HG02840 (cell line): Measurements from ENCODE around the gene SYT13.

ENCODE experiments used
- ATAC-seq: cut with Tn5 transposase; IDR thresholded peaks from one replicate; pipeline ENCODE4 v1.9.1; 2021; ENCODE audit warnings: mild to moderate bottlenecking, moderate library complexity, moderate number of reproducible peaks; ENCODE audit not compliant: unreplicated experiment, low FRiP score

SYT13 gene

DNA sequence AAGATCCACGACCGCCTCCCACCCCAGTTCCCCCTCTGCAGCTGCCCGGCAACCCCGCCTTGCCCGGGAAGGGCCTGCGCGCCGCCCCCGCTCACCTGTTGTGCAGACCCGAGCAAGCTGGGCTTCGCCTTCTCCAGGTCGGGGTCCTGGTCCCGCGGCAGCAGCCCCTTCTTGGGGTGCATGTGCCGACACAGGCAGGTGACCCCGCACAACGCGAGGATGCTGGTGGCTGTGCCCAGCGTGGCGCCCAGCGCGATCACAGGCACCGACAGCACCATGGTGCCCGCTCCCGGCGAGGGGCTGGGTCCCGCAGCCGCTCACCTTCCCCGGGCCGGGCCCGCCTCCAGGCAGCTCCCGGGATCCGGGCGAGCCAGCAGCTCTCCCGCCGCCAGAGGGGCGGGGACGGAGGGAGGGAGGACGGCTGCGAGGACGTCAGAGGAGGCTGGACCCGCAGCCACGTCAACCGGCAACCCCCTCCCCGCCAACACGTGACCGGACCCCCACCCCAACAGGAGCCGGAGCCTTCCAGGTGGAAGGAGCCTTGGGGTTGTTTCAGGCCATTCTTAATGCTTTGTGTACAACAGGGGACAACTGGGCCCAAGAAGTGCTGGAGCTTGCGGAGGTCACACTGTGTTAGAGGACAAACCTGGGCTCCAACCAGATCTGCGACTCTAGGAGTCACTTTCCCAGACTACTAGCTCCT is at the start of gene SYT13:
Gene SYT13, minus strand, starts transcription at position 412 of the 703 bp plus-strand sequence. Its CDS starts 134 bp downstream, at position 278.
- ATAC-seq, result no peak

DNA sequence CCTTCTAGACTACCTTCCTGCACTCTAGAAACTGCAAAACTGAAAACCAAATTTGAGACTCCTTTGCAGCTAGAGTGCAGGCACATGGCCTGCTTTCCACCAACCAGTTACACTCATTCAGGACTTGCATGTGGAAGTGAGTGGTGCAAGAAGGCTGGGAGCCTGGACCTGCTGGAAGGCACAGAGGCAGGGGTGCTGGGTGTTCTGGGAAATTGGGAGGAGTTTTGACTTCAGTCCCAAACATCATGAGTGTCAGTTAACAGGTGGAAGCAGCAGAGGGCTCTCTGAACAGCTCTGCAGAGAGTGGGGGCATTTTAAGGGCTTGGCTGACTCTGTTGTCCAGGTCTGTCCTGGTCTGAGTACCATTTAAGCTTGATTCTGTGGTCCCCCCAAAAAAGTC is 49.3 kb upstream of the SYT13 start:
- no peak for ATAC-seq

- ATAC-seq, result no peak
These were observed 48.7 kb upstream of the SYT13 start for GRCh38 chr11:45334836-45335235.

GRCh38 chr11:45334410-45334809 is 48.3 kb upstream of the SYT13 start:
- no peak for ATAC-seq

- no peak for ATAC-seq
These were observed 47.1 kb upstream of the SYT13 start for GRCh38 chr11:45333001-45333971.

GRCh38 chr11:45332276-45332934 is 46.3 kb upstream of the SYT13 start:
- ATAC-seq, result no peak

- no peak for ATAC-seq
These were observed 45.7 kb upstream of the SYT13 start for GRCh38 chr11:45331839-45332238.

DNA sequence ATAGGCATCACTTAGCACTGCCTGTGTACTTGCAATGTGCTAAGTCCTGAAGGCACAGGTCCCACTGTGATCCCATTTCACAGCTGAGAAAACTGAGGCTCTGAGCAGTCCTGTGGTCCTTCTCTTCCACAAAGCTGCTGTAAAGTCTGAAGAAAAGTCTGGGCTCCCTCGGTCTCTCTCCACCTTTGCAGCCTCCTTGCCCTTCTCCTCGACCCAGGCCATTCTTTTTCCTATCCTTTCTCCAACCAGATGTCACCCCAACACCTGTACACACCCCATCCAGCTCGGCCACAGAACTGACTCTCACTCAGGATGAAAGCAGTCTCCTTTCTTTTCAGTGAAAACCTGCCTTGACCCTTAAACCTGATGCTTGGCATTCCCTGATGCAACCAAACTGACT is 42.6 kb upstream of the SYT13 start:
- no peak for ATAC-seq

DNA sequence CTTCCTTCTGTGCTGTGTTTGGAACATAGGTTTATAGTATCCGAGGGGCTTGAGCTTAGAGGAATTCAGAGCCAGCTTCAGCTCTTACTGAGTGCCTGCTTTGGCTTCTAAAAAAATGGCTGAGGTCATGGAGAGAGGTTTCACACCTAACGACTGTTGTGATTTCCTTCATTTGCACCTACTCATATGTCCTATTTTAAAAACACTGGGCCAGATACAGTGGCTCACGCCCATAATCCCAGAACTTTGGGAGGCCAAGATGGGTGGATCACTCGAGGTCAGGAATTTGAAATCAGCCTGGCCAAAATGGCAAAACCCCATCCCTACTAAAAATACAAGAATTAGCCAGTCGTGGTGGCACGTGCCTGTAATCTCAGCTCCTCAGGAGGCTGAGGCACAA is 38.3 kb upstream of the SYT13 start:
- no peak for ATAC-seq

- no peak for ATAC-seq
These were observed 37.6 kb upstream of the SYT13 start for GRCh38 chr11:45323601-45324249.

GRCh38 chr11:45322891-45323600 is 36.9 kb upstream of the SYT13 start:
- no peak for ATAC-seq

GRCh38 chr11:45322111-45322705 is 36.1 kb upstream of the SYT13 start:
- no peak for ATAC-seq

DNA sequence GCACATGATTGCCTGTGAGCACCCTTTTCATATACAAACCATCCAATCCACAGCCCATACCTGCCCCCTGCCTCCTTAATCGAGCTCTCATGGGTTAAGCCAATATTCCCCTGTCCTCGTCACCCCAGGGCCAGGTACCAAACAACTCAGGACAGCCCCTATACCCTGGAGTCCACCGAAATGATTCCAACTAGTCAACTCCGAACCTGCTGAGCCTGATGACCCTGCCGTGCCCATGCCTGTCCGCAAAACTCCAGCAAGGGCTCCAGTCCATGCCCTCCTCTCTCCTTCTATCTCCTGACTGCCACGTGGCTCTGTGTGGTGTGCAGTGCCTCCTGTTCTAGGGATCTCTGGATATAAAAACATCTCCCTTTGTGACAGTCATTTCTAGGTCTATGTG is 35.5 kb upstream of the SYT13 start:
- ATAC-seq, result no peak

DNA sequence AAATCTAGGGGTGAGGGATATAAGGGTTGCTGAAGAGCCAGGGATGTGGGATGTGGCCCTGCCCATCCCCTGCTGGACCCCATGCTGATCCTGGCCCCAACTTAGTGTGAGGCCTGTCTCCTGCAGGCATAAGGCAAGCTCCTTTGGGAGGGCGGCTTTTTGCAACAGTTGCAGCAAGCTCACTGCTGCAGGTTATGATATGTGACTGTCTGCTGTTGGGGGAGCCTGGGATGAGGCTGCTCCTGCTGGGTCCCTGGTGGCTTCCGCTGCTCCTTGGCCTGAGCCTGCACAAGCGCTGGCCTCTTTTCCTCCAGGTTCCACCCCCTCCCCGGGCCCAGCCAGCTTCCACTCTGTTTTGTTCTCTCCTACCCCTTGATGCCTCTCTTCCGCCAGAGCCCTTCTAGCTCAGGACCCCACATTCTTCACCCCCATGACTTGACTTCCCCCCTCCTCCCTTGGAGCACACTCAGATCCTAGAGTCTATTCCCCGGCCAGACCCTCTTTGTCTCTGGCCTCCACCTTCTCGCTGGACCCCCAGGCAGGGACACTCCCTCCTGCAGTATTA is 35.0 kb upstream of the SYT13 start:
- ATAC-seq, result no peak

GRCh38 chr11:45320371-45320770 is 34.2 kb upstream of the SYT13 start:
- no peak for ATAC-seq

GRCh38 chr11:45319077-45319476 is 32.9 kb upstream of the SYT13 start:
- ATAC-seq, result no peak

GRCh38 chr11:45318516-45318915 is 32.4 kb upstream of the SYT13 start:
- ATAC-seq, result no peak

- no peak for ATAC-seq
These were observed 30.1 kb upstream of the SYT13 start for GRCh38 chr11:45316258-45316657.

- ATAC-seq, result no peak
These were observed 28.8 kb upstream of the SYT13 start for GRCh38 chr11:45314900-45315299.
